DND-41 (cell line): ENCODE measurements around the gene DTNB.

Experiments used
- ATAC-seq: fragments of 200-7000 bp; cut with Tn5 transposase; 3 replicates; pipeline ENCODE4 v1.9.1; 2021; ENCODE audit warnings: low read depth; ENCODE audit not compliant: insufficient read depth
- DNase-seq: peaks from one replicate; pipeline ENCODE4 v3.0.0-alpha.2; 2020
- H2AFZ ChIP-seq: 2 replicates; pipeline ENCODE4 v1.6.0; 2012; ENCODE audit warnings: low read depth, low read length
- H3K27ac ChIP-seq: 2 replicates; pipeline ENCODE4 v1.5.1; 2012; ENCODE audit warnings: low read length, inconsistent platforms
- H3K27me3 ChIP-seq: fragments of 200-600 bp; sonication (generic); 2 replicates; pipeline ENCODE4 v1.6.0; 2012; ENCODE audit warnings: low read length, mild to moderate bottlenecking, inconsistent platforms; ENCODE audit not compliant: insufficient read depth, poor library complexity
- H3K36me3 ChIP-seq: 2 replicates; pipeline ENCODE4 v1.5.1; 2012; ENCODE audit warnings: low read length, inconsistent platforms; ENCODE audit not compliant: insufficient read depth
- H3K4me1 ChIP-seq: 2 replicates; pipeline ENCODE4 v1.5.1; 2012; ENCODE audit warnings: mild to moderate bottlenecking, low read length; ENCODE audit not compliant: insufficient read depth
- H3K4me2 ChIP-seq: 2 replicates; pipeline ENCODE4 v1.6.0; 2012; ENCODE audit warnings: mild to moderate bottlenecking, moderate library complexity, low read length, inconsistent platforms; ENCODE audit not compliant: insufficient read depth
- H3K4me3 ChIP-seq, 2 experiments: fragments of 200-600 bp in 1 of 2; shearing (Covaris generic) in 1 of 2; 2 replicates each; pipeline ENCODE4 v1.5.1; 2012 to 2016; ENCODE audit warnings: inconsistent platforms in 2 of 2, low read length in 2 of 2, mild to moderate bottlenecking in 2 of 2, low read depth in 1 of 2, moderate library complexity in 1 of 2
- H3K79me2 ChIP-seq: 2 replicates; pipeline ENCODE4 v1.6.0; 2012; ENCODE audit warnings: low read length, inconsistent platforms; ENCODE audit not compliant: insufficient read depth
- H3K9ac ChIP-seq: 2 replicates; pipeline ENCODE4 v1.6.0; 2012; ENCODE audit warnings: low read depth, mild to moderate bottlenecking, inconsistent platforms, low read length, moderate library complexity
- H3K9me3 ChIP-seq: 2 replicates; pipeline ENCODE4 v1.5.1; 2012; ENCODE audit warnings: low read length, moderate library complexity, mild to moderate bottlenecking, inconsistent platforms; ENCODE audit not compliant: insufficient read depth, severe bottlenecking
- H4K20me1 ChIP-seq: 2 replicates; pipeline ENCODE4 v1.6.0; 2012; ENCODE audit warnings: low read length; ENCODE audit not compliant: insufficient read depth
- CTCF ChIP-seq: IDR thresholded peaks from 2 replicates; pipeline ENCODE4 v1.5.1; 2012; ENCODE audit warnings: borderline replicate concordance, low read length, moderate library complexity, mild to moderate bottlenecking; ENCODE audit not compliant: poor library complexity, severe bottlenecking; ENCODE audit errors: extremely low read depth
- EZH2 ChIP-seq: IDR thresholded peaks from 3 replicates; pipeline ENCODE4 v1.6.1; 2012; ENCODE audit warnings: borderline replicate concordance, low read depth, mild to moderate bottlenecking, moderate library complexity, low read length, inconsistent platforms; ENCODE audit not compliant: severe bottlenecking

The DTNB gene

GRCh38 chr2:25362049-25362433, 311.3 kb downstream of the DTNB start:
- Histone ChIP-seq H3K9me3 (no peaks in the 10 kb centered on the region), H2AFZ (peak overlapping the region; percentile 83), H3K27me3 (no peaks in the 10 kb centered on the region), H4K20me1 (no peaks in the 10 kb centered on the region), H3K9ac (peak overlapping the region; percentile 43), H3K4me3 (peak overlapping the region in 1 of 2 experiments; percentile 52; a peak in 2 of 4 replicates), H3K36me3 (no peaks in the 10 kb centered on the region), H3K4me1 (peaks cover 15% of the 10 kb centered on the region), H3K79me2 (no peaks in the 10 kb centered on the region), H3K4me2 (peak overlapping the region; percentile 76), H3K27ac (peak overlapping the region; percentile 16; the same call in 1 of the 2 replicates)
- ATAC-seq: peak; percentile 100
- peak; percentile 93 for DNase-seq
- TF ChIP-seq CTCF: peak; percentile 97
- TF ChIP-seq EZH2: no peak

DNA sequence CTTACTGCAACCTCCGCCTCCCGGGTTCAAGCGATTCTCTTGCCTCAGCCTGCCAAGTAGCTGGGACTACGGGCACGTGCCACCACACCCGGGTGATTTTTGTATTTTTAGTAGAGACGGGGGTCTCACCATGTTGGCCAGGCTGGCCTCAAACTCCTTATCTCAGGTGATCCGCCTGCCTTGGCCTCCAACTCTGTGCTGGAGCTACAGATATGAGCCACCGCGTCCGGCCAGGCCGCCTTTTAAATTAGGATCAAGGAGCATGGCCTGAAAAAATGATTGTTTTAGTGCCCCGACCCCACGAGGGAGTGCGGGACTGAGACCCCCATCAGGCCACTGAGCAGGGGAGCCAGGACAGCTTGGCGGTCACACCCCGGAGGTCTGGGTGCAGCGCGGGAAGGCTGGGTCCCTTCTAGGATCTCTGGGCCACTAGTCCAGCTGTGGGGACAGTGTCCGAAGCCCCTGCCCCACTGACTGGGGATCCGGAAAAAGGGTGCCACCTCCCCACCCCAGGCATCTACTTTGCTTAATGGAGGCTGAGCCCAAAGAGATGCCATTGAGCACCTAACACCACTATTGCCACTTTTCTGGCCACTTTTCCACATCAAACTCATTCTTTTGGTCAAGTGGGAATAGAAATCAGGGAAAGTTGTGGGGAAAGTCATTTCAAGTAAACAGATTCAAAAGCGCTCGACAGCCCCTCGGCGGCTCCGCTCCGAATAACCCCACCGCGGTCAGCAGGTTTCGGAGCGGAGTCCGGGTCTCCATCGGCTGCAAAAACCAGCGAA, 311.9 kb downstream of the DTNB start:
- Histone ChIP-seq H3K4me1 (peaks cover 15% of the 10 kb centered on the region), H2AFZ (peak overlapping the region; percentile 83), H3K4me3 (peak overlapping the region in 1 of 2 experiments; percentile 52; a peak in 2 of 4 replicates), H3K36me3 (no peaks in the 10 kb centered on the region), H4K20me1 (no peaks in the 10 kb centered on the region), H3K4me2 (peak overlapping the region; percentile 76), H3K79me2 (no peaks in the 10 kb centered on the region), H3K9ac (peak overlapping the region; percentile 43), H3K27ac (no peak overlapping the region), H3K27me3 (no peaks in the 10 kb centered on the region), H3K9me3 (no peaks in the 10 kb centered on the region)
- no peak for TF ChIP-seq EZH2
- no peak for TF ChIP-seq CTCF
- no peak for ATAC-seq
- DNase-seq: no peak

- Histone ChIP-seq H3K4me1 (peaks cover 15% of the 10 kb centered on the region), H4K20me1 (no peaks in the 10 kb centered on the region), H3K4me2 (no peak overlapping the region), H3K9ac (no peak overlapping the region), H3K9me3 (no peaks in the 10 kb centered on the region), H3K27me3 (no peaks in the 10 kb centered on the region), H2AFZ (no peak overlapping the region), H3K27ac (no peak overlapping the region), H3K36me3 (no peaks in the 10 kb centered on the region), H3K79me2 (no peaks in the 10 kb centered on the region), H3K4me3 (no peak overlapping the region)
- DNase-seq: no peak
- no peak for ATAC-seq
- TF ChIP-seq CTCF (no peak), EZH2 (no peak)
Observed at GRCh38 chr2:25358836-25359235, 314.5 kb downstream of the DTNB start.
